ENCODE results near the gene TXLNB.
"Not testable (repeated sequence)": the region's sequence is repeated elsewhere in the genome, so short reads cannot be mapped to it uniquely, and the experiment has no call there.

TXLNB gene

GRCh38 chr6:139308936-139309603, 17.3 kb upstream of the TXLNB start:
- DNase-seq, result no peak

- no peak for DNase-seq
Measured at GRCh38 chr6:139308286-139308916, 16.6 kb upstream of the TXLNB start.

- no peak for DNase-seq
Measured at GRCh38 chr6:139306291-139306981, 14.6 kb upstream of the TXLNB start.

GRCh38 chr6:139303185-139303584, 11.4 kb upstream of the TXLNB start:
- DNase-seq, result no peak

- no peak for DNase-seq
Measured at GRCh38 chr6:139297921-139298320, 6.1 kb upstream of the TXLNB start.

- no peak for DNase-seq
Measured at GRCh38 chr6:139296927-139297326, 5.1 kb upstream of the TXLNB start.

- no peak for DNase-seq
Measured at GRCh38 chr6:139295901-139296300, 4.1 kb upstream of the TXLNB start.

- no peak for DNase-seq
Measured at GRCh38 chr6:139294090-139294489, 2.3 kb upstream of the TXLNB start.

GRCh38 chr6:139293230-139293629, 1.4 kb upstream of the TXLNB start:
- DNase-seq, result not testable (repeated sequence)

GRCh38 chr6:139290787-139291311, 949 bp downstream of the TXLNB start:
- no peak for DNase-seq

- no peak for DNase-seq
Measured at GRCh38 chr6:139289233-139289632, 2.6 kb downstream of the TXLNB start.

- DNase-seq, result no peak
Measured at GRCh38 chr6:139288496-139289040, 3.2 kb downstream of the TXLNB start.

GRCh38 chr6:139287868-139288267, 3.9 kb downstream of the TXLNB start:
- no peak for DNase-seq

GRCh38 chr6:139286438-139286837, 5.4 kb downstream of the TXLNB start:
- not testable (repeated sequence) for DNase-seq

- DNase-seq, result no peak
Measured at GRCh38 chr6:139285590-139285989, 6.2 kb downstream of the TXLNB start.

- no peak for DNase-seq
Measured at GRCh38 chr6:139284789-139285188, 7.0 kb downstream of the TXLNB start.

GRCh38 chr6:139282684-139283083, 9.1 kb downstream of the TXLNB start:
- DNase-seq, result no peak

GRCh38 chr6:139278190-139278589, 13.6 kb downstream of the TXLNB start:
- no peak for DNase-seq

- no peak for DNase-seq
Measured at GRCh38 chr6:139277587-139277986, 14.2 kb downstream of the TXLNB start.

GRCh38 chr6:139277161-139277560, 14.6 kb downstream of the TXLNB start:
- no peak for DNase-seq

GRCh38 chr6:139275279-139276055, 16.3 kb downstream of the TXLNB start:
- no peak for DNase-seq

GRCh38 chr6:139271056-139271455, 20.7 kb downstream of the TXLNB start:
- DNase-seq, result no peak

- no peak for DNase-seq
Measured at GRCh38 chr6:139270249-139270648, 21.5 kb downstream of the TXLNB start.
